ENCODE data around the gene LNX2.
A peak's percentile ranks its signal among the peaks of the same experiment; 100 is the strongest.

Gene LNX2

GRCh38 chr13:27620377-27621115 lies at the start of gene LNX2:
Gene LNX2, minus strand, starts transcription at chr13:27620529. Its CDS starts 38,826 bp downstream, at chr13:27581703.
- peak; percentile 97 for DNase-seq

- no peak for DNase-seq
Observed at GRCh38 chr13:27667946-27668345, 47.6 kb upstream of the LNX2 start.

GRCh38 chr13:27666951-27667350 lies 46.6 kb upstream of the LNX2 start:
- DNase-seq = no peak

- no peak for DNase-seq
Observed at GRCh38 chr13:27665761-27666160, 45.4 kb upstream of the LNX2 start.

GRCh38 chr13:27665333-27665732 lies 45.0 kb upstream of the LNX2 start:
- DNase-seq = no peak

- no peak for DNase-seq
Observed at GRCh38 chr13:27663947-27664346, 43.6 kb upstream of the LNX2 start.

- no peak for DNase-seq
Observed at GRCh38 chr13:27662738-27663470, 42.6 kb upstream of the LNX2 start.

GRCh38 chr13:27661017-27661416 lies 40.7 kb upstream of the LNX2 start:
- DNase-seq = no peak

- no peak for DNase-seq
Observed at GRCh38 chr13:27660511-27660910, 40.2 kb upstream of the LNX2 start.

- no peak for DNase-seq
Observed at GRCh38 chr13:27659145-27659865, 39.0 kb upstream of the LNX2 start.

GRCh38 chr13:27658546-27658945 lies 38.2 kb upstream of the LNX2 start:
- peak; percentile 71 for DNase-seq

GRCh38 chr13:27657724-27658123 lies 37.4 kb upstream of the LNX2 start:
- no peak for DNase-seq

GRCh38 chr13:27654816-27655215 lies 34.5 kb upstream of the LNX2 start:
- DNase-seq = no peak

GRCh38 chr13:27654059-27654458 lies 33.7 kb upstream of the LNX2 start:
- no peak for DNase-seq

GRCh38 chr13:27650312-27650711 lies 30.0 kb upstream of the LNX2 start:
- DNase-seq = no peak

GRCh38 chr13:27644302-27644701 lies 24.0 kb upstream of the LNX2 start:
- peak; percentile 83 for DNase-seq

- no peak for DNase-seq
Observed at GRCh38 chr13:27643334-27644132, 23.2 kb upstream of the LNX2 start.

- DNase-seq = no peak
Observed at GRCh38 chr13:27641711-27642502, 21.6 kb upstream of the LNX2 start.

GRCh38 chr13:27639186-27639585 lies 18.9 kb upstream of the LNX2 start:
- DNase-seq = no peak

- DNase-seq = peak; percentile 9
Observed at GRCh38 chr13:27638521-27638920, 18.2 kb upstream of the LNX2 start.

GRCh38 chr13:27638001-27638400 lies 17.7 kb upstream of the LNX2 start:
- no peak for DNase-seq

GRCh38 chr13:27637289-27637626 lies 16.9 kb upstream of the LNX2 start:
- DNase-seq = no peak

Data from fibroblast of skin of right biceps (primary cell).